Heart left ventricle (tissue), 16 donors: Measurements from ENCODE around the gene TSC2. TPM values are rescaled to one million over a fixed set of nuclear protein-coding genes. Genes with fewer than 3 reads are reported as not detected.

Experiments used
- ATAC-seq, 4 donors: fragments of 200-7000 bp; cut with Tn5 transposase; one replicate each; pipeline ENCODE4 v1.9.1; 2020 to 2022; ENCODE audit warnings: moderate library complexity in 4 of 4, mild to moderate bottlenecking in 3 of 4, moderate number of reproducible peaks in 1 of 4
- DNase-seq, 5 donors: peaks; one replicate each; pipeline ENCODE4 v3.0.0-alpha.2; 2020
- H3K27ac ChIP-seq, 12 donors: fragments of 200-600 bp; sonication (generic) in 4 of 12; one replicate each; pipeline versions ENCODE4 v1.5.0 to v1.8.0; 2016 to 2022; ENCODE audit warnings: mild to moderate bottlenecking in 2 of 12
- H3K27me3 ChIP-seq, 9 donors: fragments of 200-600 bp; sonication (generic) in 2 of 9; one replicate each; pipeline versions ENCODE4 v1.5.1 to v1.8.0; 2016 to 2022; ENCODE audit warnings: mild to moderate bottlenecking in 3 of 9
- H3K36me3 ChIP-seq, 9 donors: fragments of 200-600 bp; sonication (generic) in 2 of 9; one replicate each; pipeline versions ENCODE4 v1.5.0 to v1.8.0; 2018 to 2022; ENCODE audit warnings: mild to moderate bottlenecking in 2 of 9
- H3K4me1 ChIP-seq, 12 donors: fragments of 200-600 bp; sonication (generic) in 4 of 12; one replicate each; pipeline versions ENCODE4 v1.5.0 to v1.8.0; 2016 to 2022; ENCODE audit warnings: mild to moderate bottlenecking in 3 of 12
- H3K4me3 ChIP-seq, 12 donors: fragments of 200-600 bp; sonication (generic) in 4 of 12; one replicate each; pipeline versions ENCODE4 v1.5.0 to v1.8.0; 2017 to 2022; ENCODE audit warnings: mild to moderate bottlenecking in 9 of 12, moderate library complexity in 4 of 12
- H3K9me3 ChIP-seq, 12 donors: fragments of 200-600 bp; sonication (generic) in 4 of 12; one replicate each; pipeline versions ENCODE4 v1.5.0 to v1.8.0; 2016 to 2022; ENCODE audit warnings: mild to moderate bottlenecking in 1 of 12
- POLR2A ChIP-seq, 2 donors: fragments of 450-650 bp; IDR thresholded peaks; one replicate each; pipeline ENCODE4 v1.6.1; 2017; ENCODE audit warnings: antibody characterized with exemption in 2 of 2, mild to moderate bottlenecking in 2 of 2, moderate library complexity in 2 of 2
- WGBS, 4 donors: extraction: QIAGEN DNeasy Blood & Tissue Kit in 2 of 4; methylation state at CpG; one replicate each; pipeline versions ENCODE4 v1.1.5 to v1.1.7; 2013 to 2018; 5-methylcytosine and 5-hydroxymethylcytosine counted together
- intact Hi-C, 10 donors: fragments of 100-400 bp; cut with DNase I; formaldehyde crosslinking; loops; one replicate each; pipeline versions ENCODE4 v1.11.1 to v1.14.2; 2022
- polyA plus RNA-seq, 2 donors: library from polyadenylated mRNA; stranded (reverse); fragments of 200-250 nt; gene quantifications; one replicate each; pipeline ENCODE4 v1.2.3, GENCODE V29; 2013
- total RNA-seq, 9 donors: library from RNA; depleted of rRNA in 2 of 9; stranded (reverse); fragments of >200 nt in 2 of 9; fragmentation: NEBNext Ultra II Directional in 3 of 9; extraction: Animal tissue kit (Norgen Biotek cat#: 25700) in 3 of 9; gene quantifications; one replicate each; pipeline versions ENCODE4 v1.1.0 to v1.2.4, GENCODE V29; 2016 to 2023
- TF ChIP-seq, protein P1 (sequence below), 12 donors: fragments of 200-600 bp; sonication (generic) in 4 of 12; IDR thresholded peaks; one replicate each; pipeline versions ENCODE4 v1.5.0 to v1.8.0; 2018 to 2022; ENCODE audit warnings: antibody characterized with exemption in 12 of 12, mild to moderate bottlenecking in 5 of 12
- donor health status: ischemic (EF 13 %, LVEDD 7.1; RV severe dilation, severe dysfunction).
- donor health status: healthy with polysubstance abuse.
- donor health status: DM: no; HTN: yes; CAD: no.
- donor health status: DM: no; HTN: no; CAD: no.
- donor health status: ischemic (EF 25% LVEDD 6.9; RV normal size, moderate dysfunction).
- donor health status: ischemic (EF 25% LVEDD 5.7; RV mildly dilated, moderate dysfunction).
- donor health status: healthy.
- donor health status: DM: yes; HTN: yes; CAD: no.
- donor health status: ischemic (EF 35%, LVEDD 5.7; RV mildly dilated, moderate dysfunction).
- donor health status: nonischemic (EF 11% LVEDD 7.7; RV severe dilation, severe dysfunction).
- donor health status: DM: yes; HTN: yes; CAD: no.
- donor health status: PGD.
- donor health status: ischemic (EF 29% LVEDD 5.4; RV normal size, mild dysfunction).
- donor health status: nonischemic (EF 23%, LVEDD 6.1; RV moderate dilation, normal function).

Gene TSC2
- total and polyA plus RNA-seq, 11 donors = 33.3 to 94.5 (median 67.7) TPM

DNA sequence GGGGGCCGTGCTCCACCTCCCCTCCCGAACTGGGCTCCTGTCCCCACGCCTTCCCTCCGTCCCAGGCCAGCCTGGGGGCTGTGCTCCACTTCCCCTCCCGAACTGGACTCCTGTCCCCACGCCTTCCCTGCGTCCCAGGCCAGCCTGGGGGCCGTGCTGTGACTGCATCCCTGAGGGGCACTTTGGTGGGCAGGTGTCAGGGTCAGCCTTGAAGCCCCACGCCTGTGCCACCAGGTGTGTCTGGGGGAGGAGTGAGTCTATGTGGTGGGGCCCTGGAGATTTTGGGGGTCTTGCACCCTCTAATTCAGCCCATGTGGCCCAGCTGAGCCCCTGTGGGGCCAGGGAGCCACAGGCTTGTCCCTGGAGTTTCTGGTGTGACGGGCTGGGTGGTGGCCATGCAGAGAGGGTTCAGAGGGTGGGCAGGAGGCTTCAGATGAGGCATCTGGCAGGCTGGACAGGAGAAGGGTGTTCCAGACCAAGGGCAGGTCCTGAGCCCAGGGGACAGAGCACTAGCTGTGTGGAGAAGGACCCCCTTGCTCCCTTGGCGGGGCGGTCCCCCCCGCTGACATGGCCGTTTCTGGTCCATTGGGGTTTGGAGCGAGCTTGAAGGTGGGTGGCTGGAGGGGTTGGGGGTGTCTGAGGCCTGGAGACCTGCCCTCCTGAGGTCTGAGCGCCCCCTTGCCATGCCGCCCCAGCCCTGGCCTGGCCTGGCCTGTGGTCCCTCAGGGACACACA, 12.9 kb upstream of the TSC2 start:
- peaks cover 3 to 91% (median 66%) of the 10 kb centered on the region in 12 donors for H3K4me1 ChIP-seq
- H3K27ac ChIP-seq = peak overlapping the region; percentile 79 to 97 (median 94)
- H3K36me3 ChIP-seq = peaks cover 2 to 72% (median 33%) of the 10 kb centered on the region in 9 donors
- DNase-seq (peak in 3 of 5 donors; percentile 21 to 33 (median 28)), ATAC-seq (no peak)
- no peaks in the 10 kb centered on the region for H3K9me3 ChIP-seq
- WGBS, 4 donors = 45 to 67% (median 58%) methylated on average over 8 to 17 of the region's 17 CpGs
- peak overlapping the region; percentile 39 to 91 (median 60) for H3K4me3 ChIP-seq
- no peaks in the 10 kb centered on the region for H3K27me3 ChIP-seq
- TF ChIP-seq, protein P1, sequence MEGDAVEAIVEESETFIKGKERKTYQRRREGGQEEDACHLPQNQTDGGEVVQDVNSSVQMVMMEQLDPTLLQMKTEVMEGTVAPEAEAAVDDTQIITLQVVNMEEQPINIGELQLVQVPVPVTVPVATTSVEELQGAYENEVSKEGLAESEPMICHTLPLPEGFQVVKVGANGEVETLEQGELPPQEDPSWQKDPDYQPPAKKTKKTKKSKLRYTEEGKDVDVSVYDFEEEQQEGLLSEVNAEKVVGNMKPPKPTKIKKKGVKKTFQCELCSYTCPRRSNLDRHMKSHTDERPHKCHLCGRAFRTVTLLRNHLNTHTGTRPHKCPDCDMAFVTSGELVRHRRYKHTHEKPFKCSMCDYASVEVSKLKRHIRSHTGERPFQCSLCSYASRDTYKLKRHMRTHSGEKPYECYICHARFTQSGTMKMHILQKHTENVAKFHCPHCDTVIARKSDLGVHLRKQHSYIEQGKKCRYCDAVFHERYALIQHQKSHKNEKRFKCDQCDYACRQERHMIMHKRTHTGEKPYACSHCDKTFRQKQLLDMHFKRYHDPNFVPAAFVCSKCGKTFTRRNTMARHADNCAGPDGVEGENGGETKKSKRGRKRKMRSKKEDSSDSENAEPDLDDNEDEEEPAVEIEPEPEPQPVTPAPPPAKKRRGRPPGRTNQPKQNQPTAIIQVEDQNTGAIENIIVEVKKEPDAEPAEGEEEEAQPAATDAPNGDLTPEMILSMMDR (IDR thresholded peaks at IDR 0.05) = no peak
- TF ChIP-seq POLR2A (IDR thresholded peaks at IDR 0.05) = no peak
- intact Hi-C loops = no loop called here

DNA sequence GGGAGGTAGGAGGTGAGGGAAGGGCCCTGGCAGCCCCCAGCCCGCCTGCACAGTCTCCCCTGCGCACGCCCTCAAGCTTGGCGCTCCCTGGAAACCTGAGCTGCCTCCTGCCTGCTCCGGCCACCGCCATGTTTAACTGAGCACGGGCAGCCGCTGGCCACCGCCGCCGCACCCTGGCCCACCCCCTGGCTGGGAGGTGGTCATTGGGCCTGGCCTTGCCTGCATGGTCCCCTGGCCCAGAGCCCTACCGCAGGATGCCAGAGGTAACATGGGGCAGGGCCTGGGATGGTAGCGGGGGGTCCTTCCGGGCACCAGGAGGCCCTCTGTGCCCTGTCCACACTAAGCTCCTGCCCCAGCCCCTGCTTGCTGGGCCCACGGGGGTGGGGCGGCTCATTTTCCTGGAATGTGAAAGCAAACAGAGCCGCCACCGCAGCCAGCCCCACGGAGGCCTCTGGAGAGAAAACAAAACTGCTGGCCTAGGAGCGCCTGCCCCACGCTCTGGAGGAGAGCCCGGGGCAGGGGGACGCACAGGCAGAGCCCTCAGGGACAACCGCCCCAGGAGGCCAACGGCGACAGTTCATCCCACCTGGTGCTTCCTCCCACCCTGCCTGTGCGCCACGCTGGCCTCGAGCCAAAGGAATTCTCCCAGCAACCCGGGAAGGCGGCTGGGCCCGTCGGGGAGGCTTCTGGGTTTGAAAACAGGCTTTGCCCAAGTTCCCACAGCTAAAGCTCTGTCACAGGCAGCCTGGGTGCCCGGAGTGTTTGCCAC, 12.2 kb upstream of the TSC2 start:
- ATAC-seq = peak in 1 of 4 donors; percentile 5
- 35 to 52% (median 43%) methylated on average over 20 to 34 of the region's 34 CpGs for WGBS, 4 donors
- DNase-seq = peak; percentile 44 to 81 (median 71)
- Histone ChIP-seq H3K27me3 (no peaks in the 10 kb centered on the region), H3K36me3 (peaks cover 2 to 67% (median 33%) of the 10 kb centered on the region in 9 donors), H3K9me3 (no peaks in the 10 kb centered on the region), H3K4me3 (peak overlapping the region; percentile 39 to 91 (median 60)), H3K4me1 (peaks cover 3 to 92% (median 70%) of the 10 kb centered on the region in 12 donors), H3K27ac (peak overlapping the region; percentile 79 to 97 (median 94))
- TF ChIP-seq, protein P1 (IDR thresholded peaks at IDR 0.05) = no peak
- TF ChIP-seq POLR2A (IDR thresholded peaks at IDR 0.05) = no peak
- intact Hi-C loops = no loop called here

DNA sequence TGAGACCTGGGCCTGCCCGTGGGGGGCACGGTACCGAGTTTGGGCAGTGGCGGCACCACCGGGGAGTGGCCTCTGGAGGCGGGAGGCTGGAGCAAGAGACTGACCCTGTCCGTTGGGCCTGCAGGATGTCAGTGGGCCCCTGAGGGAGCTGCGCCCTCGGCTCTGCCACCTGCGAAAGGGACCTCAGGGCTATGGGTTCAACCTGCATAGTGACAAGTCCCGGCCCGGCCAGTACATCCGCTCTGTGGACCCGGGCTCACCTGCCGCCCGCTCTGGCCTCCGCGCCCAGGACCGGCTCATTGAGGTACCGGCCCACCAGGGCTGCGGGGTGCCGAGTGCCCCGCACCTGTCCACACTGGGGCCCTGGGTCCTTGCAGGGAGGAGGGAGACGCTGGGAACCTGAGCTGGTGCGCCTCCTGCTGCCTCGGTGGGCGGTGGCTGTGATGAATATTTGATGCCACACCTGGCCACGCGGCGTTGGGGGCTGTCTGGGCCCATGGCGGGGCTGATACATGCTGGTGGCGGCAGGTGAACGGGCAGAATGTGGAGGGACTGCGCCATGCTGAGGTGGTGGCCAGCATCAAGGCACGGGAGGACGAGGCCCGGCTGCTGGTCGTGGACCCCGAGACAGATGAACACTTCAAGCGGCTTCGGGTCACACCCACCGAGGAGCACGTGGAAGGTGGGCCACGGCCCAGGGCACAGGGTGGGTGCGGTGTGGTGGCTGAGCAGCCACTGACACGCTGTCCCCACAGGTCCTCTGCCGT, 11.4 kb upstream of the TSC2 start:
- no peaks in the 10 kb centered on the region for H3K27me3 ChIP-seq
- TF ChIP-seq, protein P1 (IDR thresholded peaks at IDR 0.05) = no peak
- TF ChIP-seq POLR2A (IDR thresholded peaks at IDR 0.05) = no peak
- 63 to 82% (median 80%) methylated on average over 39 to 47 of the region's 47 CpGs for WGBS, 4 donors
- H3K4me3 ChIP-seq = peak overlapping the region; percentile 39 to 91 (median 60)
- H3K4me1 ChIP-seq = peaks cover 3 to 96% (median 78%) of the 10 kb centered on the region in 12 donors
- H3K9me3 ChIP-seq = no peaks in the 10 kb centered on the region
- peaks cover 2 to 62% (median 31%) of the 10 kb centered on the region in 9 donors for H3K36me3 ChIP-seq
- intact Hi-C loops = no loop called here
- ATAC-seq (no peak), DNase-seq (peak in 1 of 5 donors; percentile 18)
- H3K27ac ChIP-seq = peak overlapping the region; percentile 79 to 97 (median 94)
